ENCODE measurements around the gene LMNA. TPM values are rescaled to one million over a fixed set of nuclear protein-coding genes. Genes with fewer than 3 reads are reported as not detected.

The LMNA gene
- total RNA-seq, 1 experiment from 2014 or later, result 51.0 TPM

- Histone ChIP-seq H3K4me2 (ENCODE audit: insufficient read depth, insufficient read length, low read length) (no peak overlapping the region), H4K20me1 (ENCODE audit: control insufficient read depth, insufficient read depth, insufficient read length) (no peaks in the 10 kb centered on the region), H2AK5ac (ENCODE audit: insufficient read length, low read length) (no peak overlapping the region), H3K27me3 (ENCODE audit: insufficient read depth, low read length) (no peaks in the 10 kb centered on the region), H2BK5ac (ENCODE audit: insufficient read length, low read length) (no peak overlapping the region), H2BK12ac (ENCODE audit: insufficient read length, low read depth, low read length) (no peak overlapping the region), H3T11ph (ENCODE audit: low read length) (no peak overlapping the region), H4K8ac (replicated peaks; ENCODE audit: insufficient read length, low read depth, low read length) (no peak overlapping the region), H3K23me2 (ENCODE audit: insufficient read length, low read depth, low read length, poor library complexity, severe bottlenecking) (no peaks in the 10 kb centered on the region), H3K9ac (ENCODE audit: extremely low read depth, insufficient read length, low read length) (no peak overlapping the region), H2AFZ (ENCODE audit: low read length) (no peak overlapping the region), H3K14ac (ENCODE audit: insufficient read depth, low read length) (no peak overlapping the region), H3K79me1 (ENCODE audit: insufficient read depth, low read depth, low read length, poor library complexity, severe bottlenecking) (no peaks in the 10 kb centered on the region), H3K18ac (ENCODE audit: insufficient read length, low read depth, low read length) (no peak overlapping the region), H4K5ac (ENCODE audit: insufficient read length, low read depth, low read length) (no peak overlapping the region), H3K27ac (ENCODE audit: insufficient read length, low read depth, low read length) (no peak overlapping the region), H2BK120ac (ENCODE audit: low read depth, low read length, poor library complexity, severe bottlenecking) (no peak overlapping the region), H4K91ac (ENCODE audit: insufficient read length, low read depth, low read length) (no peak overlapping the region), H2BK15ac (ENCODE audit: low read depth, low read length) (no peak overlapping the region), H3K23ac (ENCODE audit: insufficient read length, low read depth, low read length) (no peak overlapping the region), H3K56ac (ENCODE audit: insufficient read length, low read depth, low read length) (no peak overlapping the region), H3K79me2 (ENCODE audit: insufficient read depth, low read length) (peaks cover 5% of the 10 kb centered on the region; the same call in 1 of the 2 replicates), H3K4me1 (ENCODE audit: insufficient read depth, low read length) (peaks cover 27% of the 10 kb centered on the region), H3K9me3 (ENCODE audit: control insufficient read depth, low read depth, low read length) (no peaks in the 10 kb centered on the region), H2BK20ac (ENCODE audit: low read depth, low read length, poor library complexity, severe bottlenecking) (no peak overlapping the region), H3K4ac (ENCODE audit: low read depth, low read length) (no peak overlapping the region)
- H3K4me3 Mint-ChIP-seq, result peak overlapping the region; percentile 41 to 73
- H3K4me1 Mint-ChIP-seq, result peaks cover 72 to 83% of the 10 kb centered on the region in 2 experiments
- no peak for TF ChIP-seq CTCF (conservative IDR thresholded peaks at IDR 0.05)
- DNase-seq, result peak; percentile 85
- peaks cover 10 to 60% (median 59%) of the 10 kb centered on the region in 3 experiments; a peak in 6 of 7 replicates for H3K36me3 Mint-ChIP-seq (ENCODE audit: insufficient read depth in 1 of 3, low read depth in 3 of 3)
- no peaks in the 10 kb centered on the region for H3K9me3 Mint-ChIP-seq
- no CpG with 5 or more reads among the region's 5 CpGs for WGBS (ENCODE audit: extremely low coverage, insufficient read length, low lambda C conversion rate)
- peak overlapping the region; percentile 94 to 95 (median 95) for H3K27ac Mint-ChIP-seq
- H3K27me3 Mint-ChIP-seq (ENCODE audit: low read depth), result no peaks in the 10 kb centered on the region
These were observed 40.8 kb upstream of the LMNA start for GRCh38 chr1:156073740-156074139.

Measured in H9 (cell line).